GM20000 (cell line): ENCODE results near the gene PTTG1.

Experiments
- DNase-seq: peaks from one replicate; pipeline ENCODE4 v3.0.0; 2012; ENCODE audit warnings: low spot score
- CTCF ChIP-seq: IDR thresholded peaks from 2 replicates; pipeline ENCODE4 v1.5.1; 2012; ENCODE audit warnings: mild to moderate bottlenecking, control low read depth; ENCODE audit errors: extremely low read depth, missing control alignments

Gene PTTG1

GRCh38 chr5:160453751-160454150 lies 32.1 kb downstream of the PTTG1 start:
- TF ChIP-seq CTCF, result no peak

GRCh38 chr5:160455600-160455999 lies 33.9 kb downstream of the PTTG1 start:
- no peak for TF ChIP-seq CTCF
- no peak for DNase-seq

More at GRCh38 chr5:160453751-160454150, 32.1 kb downstream of the PTTG1 start:
- DNase-seq, result no peak

- TF ChIP-seq CTCF, result no peak
- DNase-seq, result no peak
Observed at GRCh38 chr5:160456480-160457177, 35.0 kb downstream of the PTTG1 start.

GRCh38 chr5:160457252-160457651 lies 35.6 kb downstream of the PTTG1 start:
- TF ChIP-seq CTCF, result no peak
- no peak for DNase-seq

GRCh38 chr5:160458806-160459800 lies 37.4 kb downstream of the PTTG1 start:
- DNase-seq, result peak; percentile 59
- no peak for TF ChIP-seq CTCF

GRCh38 chr5:160460377-160461049 lies 38.9 kb downstream of the PTTG1 start:
- no peak for TF ChIP-seq CTCF
- DNase-seq, result no peak
